GM21529 (cell line): ENCODE data around the gene HEPACAM2.

Experiments used
- ATAC-seq: cut with Tn5 transposase; IDR thresholded peaks from one replicate; pipeline ENCODE4 v1.9.1; 2021; ENCODE audit not compliant: unreplicated experiment

Gene HEPACAM2

GRCh38 chr7:93148727-93149126, 77.5 kb downstream of the HEPACAM2 start:
- no peak for ATAC-seq

- ATAC-seq: peak; percentile 67
Measured at GRCh38 chr7:93148144-93148543, 78.1 kb downstream of the HEPACAM2 start, which contains the start of gene SAMD9L. TSS of gene SAMD9L (minus strand) at chr7:93148385. CDS start at chr7:93135971, 12,414 bp downstream.

GRCh38 chr7:93147363-93147762, 78.9 kb downstream of the HEPACAM2 start:
- ATAC-seq: peak; percentile 85

- peak; percentile 41 for ATAC-seq
Measured at GRCh38 chr7:93146472-93147141, 79.7 kb downstream of the HEPACAM2 start.

- no peak for ATAC-seq
Measured at GRCh38 chr7:93146036-93146435, 80.2 kb downstream of the HEPACAM2 start.

GRCh38 chr7:93145354-93145753, 80.9 kb downstream of the HEPACAM2 start:
- ATAC-seq: no peak

GRCh38 chr7:93142127-93142526, 84.1 kb downstream of the HEPACAM2 start:
- ATAC-seq: no peak

GRCh38 chr7:93140582-93141191, 85.6 kb downstream of the HEPACAM2 start:
- no peak for ATAC-seq

GRCh38 chr7:93138576-93138975, 87.7 kb downstream of the HEPACAM2 start:
- no peak for ATAC-seq
